GM23338 (cell line): Measurements from ENCODE around the gene THADA. TPM values are rescaled to one million over a fixed set of nuclear protein-coding genes. Genes with fewer than 3 reads are reported as not detected.
A peak's percentile ranks its signal among the peaks of the same experiment; 100 is the strongest.

Experiments
- ATAC-seq: fragments of 200-7000 bp; cut with Tn5 transposase; 3 replicates; pipeline ENCODE4 v1.9.1; 2020
- DNase-seq: peaks from one replicate; pipeline ENCODE4 v3.0.0-alpha.2; 2015; ENCODE audit warnings: low spot score
- H2AFZ ChIP-seq: fragments of 200-600 bp; sonication (generic); 2 replicates; pipeline ENCODE4 v1.8.0; 2016; ENCODE audit warnings: antibody characterized with exemption, mild to moderate bottlenecking, moderate library complexity
- H3F3A ChIP-seq: fragments of 200-600 bp; sonication (generic); replicated peaks from 2 replicates; pipeline ENCODE4 v1.8.0; 2017; ENCODE audit warnings: antibody characterized with exemption, mixed run types, low read depth
- H3K27ac ChIP-seq: fragments of 200-600 bp; sonication (generic); 2 replicates; pipeline ENCODE4 v1.6.1; 2016; ENCODE audit warnings: low read depth
- H3K27me3 ChIP-seq: fragments of 200-600 bp; sonication (generic); 2 replicates; pipeline ENCODE4 v1.8.0; 2016; ENCODE audit warnings: mild to moderate bottlenecking, mixed run types, moderate library complexity; ENCODE audit not compliant: insufficient read depth
- H3K36me3 ChIP-seq: fragments of 200-600 bp; sonication (generic); 2 replicates; pipeline ENCODE4 v1.8.0; 2016; ENCODE audit warnings: mild to moderate bottlenecking; ENCODE audit not compliant: insufficient read depth
- H3K4me1 ChIP-seq: fragments of 200-600 bp; sonication (generic); 2 replicates; pipeline ENCODE4 v1.8.0; 2016; ENCODE audit warnings: mild to moderate bottlenecking, moderate library complexity; ENCODE audit not compliant: insufficient read depth
- H3K4me2 ChIP-seq: fragments of 200-600 bp; sonication (generic); 2 replicates; pipeline ENCODE4 v1.7.1; 2017; ENCODE audit warnings: mixed run types
- H3K4me3 ChIP-seq: fragments of 200-600 bp; sonication (generic); 2 replicates; pipeline ENCODE4 v1.6.1; 2016; ENCODE audit warnings: mixed run types
- H3K79me2 ChIP-seq: fragments of 200-600 bp; sonication (generic); replicated peaks from 2 replicates; pipeline ENCODE4 v1.8.0; 2017; ENCODE audit warnings: mild to moderate bottlenecking; ENCODE audit not compliant: insufficient read depth
- H3K9me2 ChIP-seq: fragments of 200-600 bp; sonication (generic); 2 replicates; pipeline ENCODE4 v1.8.0; 2017; ENCODE audit not compliant: insufficient read depth
- H4K20me1 ChIP-seq: fragments of 200-600 bp; sonication (generic); replicated peaks from 2 replicates; pipeline ENCODE4 v1.8.0; 2017; ENCODE audit warnings: mild to moderate bottlenecking; ENCODE audit not compliant: insufficient read depth
- H3K27ac Mint-ChIP-seq: 2 replicates; pipeline ENCODE4 v1.8.0; 2020; ENCODE audit warnings: inconsistent platforms, mild to moderate bottlenecking, moderate library complexity, mixed read lengths
- H3K27me3 Mint-ChIP-seq: 3 replicates; pipeline ENCODE4 v1.8.0; 2022; ENCODE audit warnings: low read depth, mild to moderate bottlenecking, moderate library complexity, mixed read lengths, inconsistent platforms; ENCODE audit not compliant: insufficient read depth, poor library complexity
- H3K36me3 Mint-ChIP-seq: 3 replicates; pipeline ENCODE4 v1.8.0; 2021; ENCODE audit warnings: low read depth, mild to moderate bottlenecking, inconsistent platforms, moderate library complexity, mixed read lengths
- H3K4me1 Mint-ChIP-seq: 3 replicates; pipeline ENCODE4 v1.8.0; 2020; ENCODE audit warnings: mild to moderate bottlenecking, inconsistent platforms, mixed read lengths
- H3K4me3 Mint-ChIP-seq: 3 replicates; pipeline ENCODE4 v1.8.0; 2021; ENCODE audit warnings: moderate library complexity, mild to moderate bottlenecking, inconsistent platforms, mixed read lengths
- H3K9me3 Mint-ChIP-seq: 3 replicates; pipeline ENCODE4 v1.8.0; 2020; ENCODE audit warnings: moderate library complexity, mild to moderate bottlenecking, inconsistent platforms, mixed read lengths
- CREB1 ChIP-seq: fragments of 250-450 bp; sonication (Bioruptor Pico); IDR thresholded peaks from 2 replicates; pipeline ENCODE4 v1.5.0; 2020; ENCODE audit warnings: low read depth, mild to moderate bottlenecking, moderate library complexity
- NANOG ChIP-seq: IDR thresholded peaks from 2 replicates; pipeline ENCODE4 v1.6.1; 2016; ENCODE audit warnings: antibody characterized with exemption, borderline replicate concordance
- POLR2AphosphoS5 ChIP-seq: IDR thresholded peaks from 2 replicates; pipeline ENCODE4 v1.6.1; 2016; ENCODE audit warnings: antibody characterized with exemption, low read depth
- ZNF114 ChIP-seq: fragments of 250-450 bp; sonication (Bioruptor Pico); IDR thresholded peaks from 2 replicates; pipeline ENCODE4 v1.5.0; 2020; ENCODE audit warnings: mild to moderate bottlenecking, moderate library complexity
- polyA plus RNA-seq: library from polyadenylated mRNA; unstranded; fragments of >200 nt; fragmentation: Nextera tagmentation; extraction: Ambion mirVana; gene quantifications from 2 replicates; pipeline ENCODE4 v1.2.1, GENCODE V29; 2016
- total RNA-seq: library from RNA; depleted of rRNA; stranded (reverse); fragments of >200 nt; shearing (Covaris generic); gene quantifications from 2 replicates; pipeline ENCODE4 v1.2.3, GENCODE V29; 2014
- TF ChIP-seq, protein P1 (sequence below), 2 experiments: fragments of 200-600 bp in 1 of 2; sonication (generic) in 1 of 2; conservative IDR thresholded peaks; 2 replicates each; pipeline versions ENCODE4 v1.5.1 to v1.6.1; 2016 to 2017; ENCODE audit warnings: antibody characterized with exemption in 2 of 2, low read depth in 2 of 2, mild to moderate bottlenecking in 2 of 2, moderate library complexity in 1 of 2
- TF ChIP-seq, protein P2 (sequence below): IDR thresholded peaks from one replicate; pipeline ENCODE4 v1.6.1; 2018; ENCODE audit warnings: antibody characterized with exemption; ENCODE audit not compliant: unreplicated experiment
- TF ChIP-seq, protein P3 (sequence below): IDR thresholded peaks from 2 replicates; pipeline ENCODE4 v1.6.1; 2016; ENCODE audit warnings: antibody characterized with exemption

THADA gene
- total and polyA plus RNA-seq, 2 experiments from 2014 or later: 17.0 to 30.7 TPM

DNA sequence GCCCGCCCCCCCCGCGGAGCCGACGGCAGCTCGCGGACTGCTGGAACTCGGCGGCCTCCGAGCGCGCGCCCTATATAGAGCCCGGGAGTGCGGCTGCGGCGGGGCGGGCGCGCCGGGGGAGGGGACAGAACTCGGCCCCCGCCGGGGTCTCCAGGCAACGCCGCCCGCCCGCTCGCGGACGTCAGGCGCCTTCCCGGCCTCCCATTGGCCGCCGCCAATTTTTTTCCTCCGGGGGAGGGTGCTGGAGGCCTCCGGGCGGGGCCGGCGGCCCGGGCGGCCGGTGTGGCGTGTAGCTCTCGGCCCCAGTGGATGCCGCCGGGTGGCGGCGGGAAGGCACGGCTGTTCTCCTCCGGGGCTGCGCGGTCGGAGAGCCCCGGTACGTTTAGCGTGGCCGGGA lies 369.3 kb downstream of the THADA start, which contains the start of gene ZFP36L2:
Gene ZFP36L2 (minus strand): TSS at position 49 of the 397 bp plus-strand sequence. CDS start 291 bp downstream, outside the sequence.
- Mint-ChIP-seq H3K4me1 (peaks cover 55% of the 10 kb centered on the region), H3K4me3 (peak within 1 kb of the TSS; percentile 87), H3K27me3 (peaks cover 19% of the 10 kb centered on the region), H3K36me3 (peaks cover 44% of the 10 kb centered on the region), H3K9me3 (no peaks in the 10 kb centered on the region; the same call in 2 of the 3 replicates), H3K27ac (peak within 1 kb of the TSS; percentile 89)
- Histone ChIP-seq H2AFZ (no peak within 1 kb of the TSS), H3K27me3 (no peaks in the 10 kb centered on the region), H4K20me1 (peaks cover 8% of the 10 kb centered on the region), H3K9me2 (no peaks in the 10 kb centered on the region), H3K4me3 (peak within 1 kb of the TSS; percentile 97), H3K27ac (peak within 1 kb of the TSS; percentile 93), H3K4me2 (peak within 1 kb of the TSS; percentile 79), H3K79me2 (peaks cover 52% of the 10 kb centered on the region), H3K36me3 (peaks cover 15% of the 10 kb centered on the region; the same call in 1 of the 2 replicates), H3K4me1 (peaks cover 48% of the 10 kb centered on the region), H3F3A (peaks cover 22% of the 10 kb centered on the region; the same call in 1 of the 2 replicates)
- peak; percentile 91 for DNase-seq
- peak; percentile 48 for ATAC-seq
- TF ChIP-seq ZNF114 (CRISPR knock-in tag) (no peak), CREB1 (CRISPR knock-in tag) (peak; percentile 82), POLR2AphosphoS5 (peak; percentile 70; the same call in 1 of the 2 replicates)

DNA sequence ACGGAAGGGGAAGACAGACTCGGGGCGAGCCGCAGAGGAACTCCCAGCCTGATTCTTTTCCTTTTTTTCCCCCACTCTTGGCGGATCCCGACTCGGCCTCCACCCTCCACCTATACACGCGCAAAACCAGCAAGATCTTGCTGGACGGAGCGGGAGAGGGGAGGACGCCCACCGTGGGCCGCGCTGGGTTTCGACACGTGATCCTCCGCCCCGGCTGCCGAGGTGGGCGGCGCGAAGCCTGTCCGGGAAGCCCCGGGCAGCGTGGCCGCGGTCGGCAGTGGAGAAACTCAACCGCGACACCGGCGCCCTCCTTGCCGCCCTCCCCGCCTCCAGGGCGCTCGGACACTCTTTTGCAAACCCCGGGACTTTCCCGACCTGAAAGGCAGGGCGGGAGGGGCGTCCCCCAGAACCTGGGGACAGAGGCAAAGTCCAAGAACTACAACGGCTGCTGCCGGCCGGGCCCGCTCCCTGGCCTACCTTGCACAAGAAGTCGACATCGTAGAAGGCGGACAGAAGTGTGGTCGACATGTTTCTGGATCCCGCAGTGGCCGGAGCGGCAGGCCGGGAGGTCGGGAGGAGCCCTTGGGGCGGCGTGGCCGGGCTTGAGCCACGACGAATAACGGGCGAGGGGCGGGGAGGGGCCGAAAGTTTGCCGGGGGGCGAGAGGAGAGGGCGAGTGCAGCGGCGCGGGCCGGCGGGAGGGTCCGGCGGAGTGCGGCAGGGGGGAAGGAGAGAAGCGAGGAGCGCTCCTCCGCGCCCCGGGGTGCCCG lies 369.9 kb downstream of the THADA start:
- Histone ChIP-seq H3K9me2 (no peaks in the 10 kb centered on the region), H3F3A (peaks cover 28% of the 10 kb centered on the region; the same call in 1 of the 2 replicates), H3K36me3 (peaks cover 15% of the 10 kb centered on the region; the same call in 1 of the 2 replicates), H3K4me1 (peaks cover 53% of the 10 kb centered on the region), H4K20me1 (peaks cover 8% of the 10 kb centered on the region), H3K4me3 (peak overlapping the region; percentile 97), H3K27me3 (no peaks in the 10 kb centered on the region), H3K79me2 (peaks cover 52% of the 10 kb centered on the region), H3K4me2 (peak overlapping the region; percentile 79), H2AFZ (no peak overlapping the region), H3K27ac (peak overlapping the region; percentile 88; the same call in 1 of the 2 replicates)
- Mint-ChIP-seq H3K27ac (no peak overlapping the region), H3K27me3 (peaks cover 19% of the 10 kb centered on the region), H3K4me3 (peak overlapping the region; percentile 87), H3K36me3 (peaks cover 44% of the 10 kb centered on the region), H3K4me1 (peaks cover 55% of the 10 kb centered on the region), H3K9me3 (no peaks in the 10 kb centered on the region; the same call in 2 of the 3 replicates)
- no peak; the same call in 1 of the 3 replicates for ATAC-seq
- DNase-seq: peak; percentile 56
- TF ChIP-seq NANOG (no peak), POLR2AphosphoS5 (peak; percentile 0; the same call in 1 of the 2 replicates)
- TF ChIP-seq, protein P1, sequence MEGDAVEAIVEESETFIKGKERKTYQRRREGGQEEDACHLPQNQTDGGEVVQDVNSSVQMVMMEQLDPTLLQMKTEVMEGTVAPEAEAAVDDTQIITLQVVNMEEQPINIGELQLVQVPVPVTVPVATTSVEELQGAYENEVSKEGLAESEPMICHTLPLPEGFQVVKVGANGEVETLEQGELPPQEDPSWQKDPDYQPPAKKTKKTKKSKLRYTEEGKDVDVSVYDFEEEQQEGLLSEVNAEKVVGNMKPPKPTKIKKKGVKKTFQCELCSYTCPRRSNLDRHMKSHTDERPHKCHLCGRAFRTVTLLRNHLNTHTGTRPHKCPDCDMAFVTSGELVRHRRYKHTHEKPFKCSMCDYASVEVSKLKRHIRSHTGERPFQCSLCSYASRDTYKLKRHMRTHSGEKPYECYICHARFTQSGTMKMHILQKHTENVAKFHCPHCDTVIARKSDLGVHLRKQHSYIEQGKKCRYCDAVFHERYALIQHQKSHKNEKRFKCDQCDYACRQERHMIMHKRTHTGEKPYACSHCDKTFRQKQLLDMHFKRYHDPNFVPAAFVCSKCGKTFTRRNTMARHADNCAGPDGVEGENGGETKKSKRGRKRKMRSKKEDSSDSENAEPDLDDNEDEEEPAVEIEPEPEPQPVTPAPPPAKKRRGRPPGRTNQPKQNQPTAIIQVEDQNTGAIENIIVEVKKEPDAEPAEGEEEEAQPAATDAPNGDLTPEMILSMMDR (conservative IDR thresholded peaks at IDR 0.05; ENCODE audit: low read depth in 2 of 2): no peak
- TF ChIP-seq, protein P2, sequence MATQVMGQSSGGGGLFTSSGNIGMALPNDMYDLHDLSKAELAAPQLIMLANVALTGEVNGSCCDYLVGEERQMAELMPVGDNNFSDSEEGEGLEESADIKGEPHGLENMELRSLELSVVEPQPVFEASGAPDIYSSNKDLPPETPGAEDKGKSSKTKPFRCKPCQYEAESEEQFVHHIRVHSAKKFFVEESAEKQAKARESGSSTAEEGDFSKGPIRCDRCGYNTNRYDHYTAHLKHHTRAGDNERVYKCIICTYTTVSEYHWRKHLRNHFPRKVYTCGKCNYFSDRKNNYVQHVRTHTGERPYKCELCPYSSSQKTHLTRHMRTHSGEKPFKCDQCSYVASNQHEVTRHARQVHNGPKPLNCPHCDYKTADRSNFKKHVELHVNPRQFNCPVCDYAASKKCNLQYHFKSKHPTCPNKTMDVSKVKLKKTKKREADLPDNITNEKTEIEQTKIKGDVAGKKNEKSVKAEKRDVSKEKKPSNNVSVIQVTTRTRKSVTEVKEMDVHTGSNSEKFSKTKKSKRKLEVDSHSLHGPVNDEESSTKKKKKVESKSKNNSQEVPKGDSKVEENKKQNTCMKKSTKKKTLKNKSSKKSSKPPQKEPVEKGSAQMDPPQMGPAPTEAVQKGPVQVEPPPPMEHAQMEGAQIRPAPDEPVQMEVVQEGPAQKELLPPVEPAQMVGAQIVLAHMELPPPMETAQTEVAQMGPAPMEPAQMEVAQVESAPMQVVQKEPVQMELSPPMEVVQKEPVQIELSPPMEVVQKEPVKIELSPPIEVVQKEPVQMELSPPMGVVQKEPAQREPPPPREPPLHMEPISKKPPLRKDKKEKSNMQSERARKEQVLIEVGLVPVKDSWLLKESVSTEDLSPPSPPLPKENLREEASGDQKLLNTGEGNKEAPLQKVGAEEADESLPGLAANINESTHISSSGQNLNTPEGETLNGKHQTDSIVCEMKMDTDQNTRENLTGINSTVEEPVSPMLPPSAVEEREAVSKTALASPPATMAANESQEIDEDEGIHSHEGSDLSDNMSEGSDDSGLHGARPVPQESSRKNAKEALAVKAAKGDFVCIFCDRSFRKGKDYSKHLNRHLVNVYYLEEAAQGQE: no peak
- TF ChIP-seq, protein P3, sequence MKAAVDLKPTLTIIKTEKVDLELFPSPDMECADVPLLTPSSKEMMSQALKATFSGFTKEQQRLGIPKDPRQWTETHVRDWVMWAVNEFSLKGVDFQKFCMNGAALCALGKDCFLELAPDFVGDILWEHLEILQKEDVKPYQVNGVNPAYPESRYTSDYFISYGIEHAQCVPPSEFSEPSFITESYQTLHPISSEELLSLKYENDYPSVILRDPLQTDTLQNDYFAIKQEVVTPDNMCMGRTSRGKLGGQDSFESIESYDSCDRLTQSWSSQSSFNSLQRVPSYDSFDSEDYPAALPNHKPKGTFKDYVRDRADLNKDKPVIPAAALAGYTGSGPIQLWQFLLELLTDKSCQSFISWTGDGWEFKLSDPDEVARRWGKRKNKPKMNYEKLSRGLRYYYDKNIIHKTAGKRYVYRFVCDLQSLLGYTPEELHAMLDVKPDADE: no peak
